Measurements from ENCODE around the gene TADA3. TPM values are rescaled to one million over a fixed set of nuclear protein-coding genes. Genes with fewer than 3 reads are reported as not detected.

The TADA3 gene, protein sequence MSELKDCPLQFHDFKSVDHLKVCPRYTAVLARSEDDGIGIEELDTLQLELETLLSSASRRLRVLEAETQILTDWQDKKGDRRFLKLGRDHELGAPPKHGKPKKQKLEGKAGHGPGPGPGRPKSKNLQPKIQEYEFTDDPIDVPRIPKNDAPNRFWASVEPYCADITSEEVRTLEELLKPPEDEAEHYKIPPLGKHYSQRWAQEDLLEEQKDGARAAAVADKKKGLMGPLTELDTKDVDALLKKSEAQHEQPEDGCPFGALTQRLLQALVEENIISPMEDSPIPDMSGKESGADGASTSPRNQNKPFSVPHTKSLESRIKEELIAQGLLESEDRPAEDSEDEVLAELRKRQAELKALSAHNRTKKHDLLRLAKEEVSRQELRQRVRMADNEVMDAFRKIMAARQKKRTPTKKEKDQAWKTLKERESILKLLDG
- 64.1 TPM for polyA plus RNA-seq (ENCODE audit: insufficient read length)
- long read RNA-seq, donor 1, transcript TADA3-205 (5 exons, 1,868 nt): minor isoform, 19 of 457 reads
- long read RNA-seq, donor 1, transcript TADA3-201 (9 exons, 2,355 nt): major isoform, 21 of 457 reads
- long read RNA-seq, donor 1, partial matches to known transcripts: 302 of 457 reads
- long read RNA-seq, donor 1, other reads (novel, unspliced or antisense): 115 of 457 reads
- long read RNA-seq, donor 2, transcript TADA3-201 (9 exons, 2,355 nt): major isoform, 17 of 29 reads
- long read RNA-seq, donor 2, partial matches to known transcripts: 11 of 29 reads
- long read RNA-seq, donor 2, other reads (novel, unspliced or antisense): 0 of 29 reads
- long read RNA-seq, donor 3, transcript TADA3-201 (9 exons, 2,355 nt): major isoform, 16 of 23 reads
- long read RNA-seq, donor 3, partial matches to known transcripts: 6 of 23 reads
- long read RNA-seq, donor 3, other reads (novel, unspliced or antisense): 0 of 23 reads
- long read RNA-seq, donor 4, partial matches to known transcripts: 0 of 2 reads
- long read RNA-seq, donor 4, other reads (novel, unspliced or antisense): 0 of 2 reads
- long read RNA-seq, donor 5, transcript TADA3-201 (9 exons, 2,355 nt): major isoform, 37 of 40 reads
- long read RNA-seq, donor 5, partial matches to known transcripts: 0 of 40 reads
- long read RNA-seq, donor 5, other reads (novel, unspliced or antisense): 0 of 40 reads
- long read RNA-seq, donor 6, transcript TADA3-205 (5 exons, 1,868 nt): minor isoform, 8 of 35 reads
- long read RNA-seq, donor 6, transcript TADA3-201 (9 exons, 2,355 nt): major isoform, 15 of 35 reads
- long read RNA-seq, donor 6, partial matches to known transcripts: 11 of 35 reads
- long read RNA-seq, donor 6, other reads (novel, unspliced or antisense): 0 of 35 reads
- long read RNA-seq, donor 7, transcript TADA3-201 (9 exons, 2,355 nt): major isoform, 42 of 251 reads
- long read RNA-seq, donor 7, transcript TADA3-205 (5 exons, 1,868 nt): minor isoform, 7 of 251 reads
- long read RNA-seq, donor 7, partial matches to known transcripts: 83 of 251 reads
- long read RNA-seq, donor 7, other reads (novel, unspliced or antisense): 118 of 251 reads
- long read RNA-seq, donor 8, transcript TADA3-201 (9 exons, 2,355 nt): major isoform, 9 of 10 reads
- long read RNA-seq, donor 8, partial matches to known transcripts: 0 of 10 reads
- long read RNA-seq, donor 8, other reads (novel, unspliced or antisense): 0 of 10 reads

DNA sequence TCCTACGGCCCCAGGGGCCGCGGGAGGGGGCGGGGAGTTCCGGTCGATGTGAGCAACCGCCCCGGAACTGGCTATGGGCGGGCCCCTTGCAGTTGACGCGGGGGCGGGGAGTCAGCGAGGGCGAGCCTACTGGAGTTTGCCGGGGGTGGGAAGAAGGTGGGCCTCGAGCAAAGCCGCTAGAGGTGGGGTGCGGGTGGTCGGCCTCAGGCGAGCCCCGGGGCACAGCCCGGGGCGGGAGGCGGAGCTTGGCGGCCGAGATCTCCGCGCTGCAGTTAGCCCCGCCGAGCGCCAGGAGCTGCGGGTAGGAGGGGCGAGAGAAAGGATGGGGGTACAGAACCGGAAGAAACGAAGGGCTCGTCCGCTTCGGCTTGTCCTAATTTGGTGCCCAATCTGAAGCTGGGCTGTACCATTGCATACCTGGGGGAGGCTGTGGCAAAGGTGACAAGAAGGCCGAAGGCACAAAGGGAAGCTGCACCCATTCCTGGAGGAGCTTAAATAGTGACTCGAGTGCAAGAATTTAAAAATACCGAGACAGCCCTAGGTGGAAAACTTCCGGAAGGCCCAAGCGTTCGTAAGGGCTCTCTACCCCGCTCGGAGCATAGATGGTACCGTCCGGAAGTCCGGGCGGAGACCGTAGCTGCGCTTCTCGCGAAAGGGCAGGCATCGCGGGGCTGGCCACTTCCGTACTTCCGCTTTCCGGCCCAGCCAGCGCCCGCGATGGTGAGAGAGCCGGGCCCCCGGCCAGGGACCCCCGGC lies at the start of gene TADA3, which contains the start of gene ARPC4:
TSS of gene TADA3 (minus strand) at position 69 of the 756 bp plus-strand sequence. CDS start 1,007 bp downstream, outside the sequence.
TSS of gene ARPC4 (plus strand) at position 678 of the 756 bp plus-strand sequence. CDS start at position 718, 40 bp downstream.
- DNase-seq: peak; percentile 93

DNA sequence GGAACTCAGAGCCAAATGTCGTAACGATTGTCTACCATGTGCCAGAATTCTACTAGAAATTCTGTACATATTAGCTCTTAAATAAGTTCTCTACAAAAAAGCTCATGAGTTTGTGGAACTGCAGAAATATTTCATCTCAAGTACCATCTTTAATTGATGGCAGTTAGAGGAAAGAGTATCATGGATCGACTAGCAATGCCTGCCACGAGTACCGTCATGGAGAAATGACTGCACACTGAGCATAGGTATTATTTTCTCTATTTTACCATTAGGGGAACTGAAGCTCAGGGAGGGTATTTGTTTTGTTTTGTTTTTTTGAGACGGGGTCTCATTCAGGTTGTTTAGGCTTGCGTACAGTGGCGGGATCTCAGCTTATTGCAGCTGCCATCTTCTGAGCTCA lies 48.7 kb upstream of the TADA3 start:
- no peak for DNase-seq

DNA sequence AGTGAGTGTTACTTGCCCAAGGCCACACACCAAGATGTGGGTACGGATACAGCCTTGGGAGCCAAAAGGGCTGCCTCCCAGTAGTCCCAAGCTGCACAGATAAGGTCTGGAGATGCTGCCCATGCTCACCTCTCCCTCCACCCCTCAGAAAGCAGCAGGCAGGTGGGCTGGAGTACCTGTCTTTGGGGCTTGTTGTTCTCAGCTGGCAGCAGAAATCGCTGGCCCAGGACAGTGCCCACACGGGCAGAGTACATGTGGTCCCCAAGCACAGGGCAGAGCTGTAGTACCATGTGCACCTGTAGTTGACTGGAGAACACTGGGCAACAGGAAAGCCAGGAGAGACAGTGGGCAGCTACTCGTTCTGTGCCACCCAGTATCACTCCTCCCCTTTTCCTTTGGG lies 46.6 kb upstream of the TADA3 start:
- no peak for DNase-seq

DNA sequence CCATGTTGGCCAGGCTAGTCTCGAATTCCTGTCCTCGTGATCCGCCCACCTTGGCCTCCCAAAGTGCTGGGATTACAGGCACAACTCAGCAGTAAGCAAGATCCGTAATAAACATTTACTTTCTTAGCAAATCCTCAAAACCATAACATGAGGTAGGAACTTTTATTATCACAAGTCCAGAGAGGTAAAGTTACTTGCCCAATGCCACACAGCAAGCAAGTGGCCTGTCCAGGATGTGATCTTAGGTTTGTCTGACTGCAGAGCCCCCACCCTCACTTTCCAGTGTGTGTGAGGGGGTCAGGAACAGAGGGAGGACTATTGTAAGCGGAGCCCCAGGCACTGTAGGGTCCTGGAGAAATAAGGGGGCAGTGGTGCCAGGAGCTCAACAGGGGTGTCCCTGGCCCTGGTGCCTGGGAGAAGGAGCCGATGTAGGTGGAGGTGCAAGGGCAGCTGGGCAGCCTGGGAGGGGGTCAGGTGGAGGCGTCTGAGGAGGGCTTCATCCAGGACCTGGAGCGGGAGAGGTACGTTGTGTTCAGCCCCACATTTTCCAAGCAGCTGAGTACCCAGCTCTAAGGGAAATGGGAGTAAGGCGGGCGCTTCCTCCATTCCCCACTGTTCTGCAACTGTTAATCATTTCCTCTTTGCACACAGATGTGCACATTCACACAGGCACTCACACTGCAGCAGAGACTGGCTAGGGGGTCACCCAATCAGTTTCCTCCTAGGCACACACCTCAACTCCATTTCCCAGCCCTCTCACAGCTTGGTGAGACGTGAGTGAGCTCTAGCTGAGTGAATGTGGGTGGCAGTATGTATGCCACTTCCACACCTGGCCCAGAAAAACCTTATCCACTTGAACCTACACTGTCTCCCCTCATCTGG lies 45.7 kb upstream of the TADA3 start:
- DNase-seq: no peak

DNA sequence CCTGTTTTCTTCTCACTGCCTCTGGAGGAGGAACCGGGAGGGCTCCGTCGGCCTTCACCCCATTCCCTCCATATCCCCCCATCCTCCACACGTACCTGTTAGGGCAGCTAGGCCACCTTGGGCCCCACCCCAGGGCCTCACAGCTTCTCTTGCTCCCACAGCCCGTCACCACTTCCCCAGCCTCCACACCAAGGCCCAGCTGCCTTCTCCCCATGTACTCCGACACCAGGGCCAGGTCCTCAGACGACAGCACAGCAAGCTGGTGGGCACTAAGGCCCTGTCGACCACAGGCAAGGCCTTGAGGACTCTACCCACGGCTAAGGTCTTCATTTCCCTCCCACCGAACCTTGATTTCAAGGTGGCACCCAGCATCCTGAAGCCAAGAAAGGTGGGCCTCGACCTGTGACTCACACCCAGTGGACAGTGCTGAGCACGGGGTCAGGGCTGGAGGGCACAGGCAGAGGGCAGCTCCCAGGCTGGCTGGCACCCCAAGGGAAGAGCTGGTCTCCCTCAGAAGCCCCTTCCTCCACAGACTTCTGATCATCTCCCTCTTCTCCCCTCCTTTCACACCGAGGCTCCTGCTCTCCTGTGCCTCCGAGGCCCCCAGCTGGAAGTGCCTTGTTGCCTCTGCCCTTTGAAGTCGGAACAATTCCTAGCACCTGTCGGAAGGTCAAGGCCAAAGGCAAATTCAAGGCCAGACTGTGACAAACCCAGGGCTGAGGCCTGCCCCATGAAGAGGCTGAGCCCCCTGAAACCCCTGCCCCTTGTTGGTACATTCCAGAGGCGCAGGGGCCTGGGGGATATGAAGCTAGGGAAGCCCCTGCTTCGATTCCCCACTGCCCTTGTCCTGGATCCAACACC lies 42.5 kb upstream of the TADA3 start:
- no peak for DNase-seq

DNA sequence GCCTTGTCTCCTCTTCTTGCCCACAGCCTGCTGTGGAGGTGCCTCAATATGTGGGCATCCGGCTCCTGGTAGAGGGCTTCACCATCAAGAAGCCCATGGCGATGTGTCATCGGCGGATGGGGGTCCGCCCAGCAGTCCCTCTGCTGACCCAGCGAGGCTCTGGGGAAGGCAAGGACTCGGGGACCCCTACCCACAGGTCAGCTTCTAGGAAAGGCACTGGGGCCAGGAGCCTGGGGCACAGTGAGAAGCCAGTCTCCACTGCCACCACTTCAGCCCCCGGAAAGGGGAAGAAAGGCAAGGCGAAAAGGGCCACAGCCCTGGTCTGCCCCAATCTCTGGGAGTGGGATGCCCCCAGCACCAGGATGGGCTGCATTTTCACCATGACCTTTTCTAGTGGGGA lies 40.8 kb upstream of the TADA3 start:
- no peak for DNase-seq

DNA sequence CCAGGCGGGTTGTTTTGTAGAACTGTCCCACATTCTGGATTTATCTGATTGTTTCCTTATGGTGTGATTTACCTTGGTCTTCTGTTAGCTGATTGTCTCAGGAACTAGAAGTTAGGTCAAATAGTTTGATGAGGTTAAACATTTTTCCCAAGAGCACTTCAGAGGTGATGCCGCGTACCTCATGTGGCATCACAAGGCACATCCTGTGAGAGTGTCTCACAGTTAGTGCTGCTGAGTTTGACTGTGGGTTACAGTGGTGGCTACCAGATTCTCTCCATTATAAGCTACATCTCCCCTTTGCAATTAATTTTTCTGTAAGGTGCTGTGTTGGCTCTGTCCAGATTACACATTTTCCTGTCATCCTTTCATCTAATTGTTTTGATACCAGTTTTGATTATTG lies 39.0 kb upstream of the TADA3 start:
- DNase-seq: no peak

DNA sequence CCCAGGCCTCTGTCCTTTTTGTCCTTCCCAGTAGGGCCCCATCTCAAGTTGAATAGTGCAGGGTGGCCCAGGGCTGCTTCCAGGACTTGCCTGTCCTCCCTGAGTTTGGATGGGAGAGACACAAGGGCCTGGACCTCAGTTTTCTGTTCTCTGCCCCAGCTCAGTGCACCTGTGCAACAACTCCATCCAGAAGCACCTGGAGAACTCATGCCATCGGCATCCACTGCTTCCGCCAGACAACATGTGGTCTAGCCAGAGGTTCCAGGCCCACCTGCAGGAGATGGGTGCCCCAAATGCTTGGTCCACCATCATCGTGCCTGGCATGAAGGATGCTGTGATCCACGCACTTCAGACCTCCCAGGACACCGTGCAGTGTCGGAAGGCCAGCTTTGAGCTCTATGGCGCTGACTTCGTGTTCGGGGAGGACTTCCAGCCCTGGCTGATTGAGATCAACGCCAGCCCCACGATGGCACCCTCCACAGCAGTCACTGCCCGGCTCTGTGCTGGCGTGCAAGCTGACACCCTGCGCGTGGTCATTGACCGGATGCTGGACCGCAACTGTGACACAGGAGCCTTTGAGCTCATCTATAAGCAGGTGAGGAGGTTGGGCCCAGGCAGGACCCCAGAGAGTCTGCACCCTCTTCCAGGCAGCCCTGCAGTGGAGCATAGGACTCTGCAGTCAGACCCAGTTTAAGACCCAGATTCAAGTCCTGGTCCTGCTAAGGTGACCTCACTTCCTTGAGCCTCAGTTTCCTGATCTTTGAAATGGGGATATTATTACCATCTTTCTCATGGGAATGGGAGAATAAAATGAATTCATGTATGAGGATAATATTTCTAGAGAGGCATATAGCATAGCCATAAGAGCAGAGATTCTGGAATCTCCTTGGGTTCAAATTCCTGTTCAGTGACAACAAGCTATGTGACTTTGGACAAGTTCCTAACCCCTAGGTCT lies 36.8 kb upstream of the TADA3 start:
- no peak for DNase-seq

DNA sequence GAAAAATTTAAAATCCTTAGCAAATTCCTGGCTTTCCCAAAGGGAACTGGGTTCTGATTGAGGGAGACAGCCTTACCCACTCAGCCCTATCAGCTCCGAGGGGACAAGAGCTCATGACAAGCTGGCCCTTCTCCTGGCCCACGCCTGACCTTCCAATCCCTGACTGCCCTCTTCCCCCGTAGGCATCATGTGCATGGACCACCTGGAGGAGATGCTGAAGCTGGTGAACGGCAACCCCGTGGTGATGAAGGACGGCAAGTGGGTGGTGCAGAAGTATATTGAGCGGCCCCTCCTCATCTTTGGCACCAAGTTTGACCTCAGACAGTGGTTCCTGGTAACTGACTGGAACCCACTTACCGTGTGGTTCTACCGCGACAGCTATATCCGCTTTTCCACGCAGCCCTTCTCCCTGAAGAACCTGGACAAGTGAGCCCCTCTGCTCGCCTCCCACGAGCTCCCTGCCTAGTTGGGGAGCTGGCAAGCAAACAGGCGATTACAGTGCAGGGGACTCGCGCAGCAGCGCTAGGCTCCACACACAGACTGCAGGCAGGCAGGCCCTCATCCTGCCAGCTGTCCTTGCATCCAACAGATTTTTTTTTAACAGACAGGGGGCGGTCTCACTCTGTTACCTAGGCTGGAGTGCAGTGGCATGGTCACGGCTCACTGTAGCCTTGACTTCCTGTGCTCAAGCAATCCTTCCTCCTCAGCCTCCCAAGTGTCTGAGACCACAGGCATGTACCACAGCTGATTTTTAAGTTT lies 34.7 kb upstream of the TADA3 start:
- no peak for DNase-seq

DNA sequence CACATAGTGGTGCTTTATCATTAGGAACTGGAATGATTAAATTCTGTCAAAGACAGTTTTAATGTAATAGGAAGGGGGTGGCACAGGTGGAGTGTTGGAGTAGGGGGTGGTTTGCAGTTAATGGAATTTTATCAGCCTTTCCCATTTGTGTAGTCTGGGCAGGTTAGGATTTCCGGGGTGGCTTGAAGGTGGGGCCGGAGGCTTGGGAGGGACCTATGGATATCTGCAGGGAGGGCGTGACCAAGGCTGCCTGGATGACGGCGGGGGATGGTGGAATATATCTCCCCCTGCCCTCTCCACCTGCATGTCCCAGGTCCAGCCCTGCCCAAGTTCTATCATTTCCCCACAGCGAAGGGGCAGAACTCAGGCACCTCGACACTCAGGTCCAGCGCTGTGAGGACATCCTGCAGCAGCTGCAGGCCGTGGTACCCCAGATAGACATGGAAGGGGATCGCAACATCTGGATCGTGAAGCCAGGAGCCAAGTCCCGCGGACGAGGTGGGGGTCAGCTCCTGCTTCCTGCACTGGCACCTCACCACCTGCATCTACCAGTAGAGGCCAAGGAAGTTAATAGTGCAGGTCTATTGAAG lies 33.3 kb upstream of the TADA3 start:
- DNase-seq: no peak

DNA sequence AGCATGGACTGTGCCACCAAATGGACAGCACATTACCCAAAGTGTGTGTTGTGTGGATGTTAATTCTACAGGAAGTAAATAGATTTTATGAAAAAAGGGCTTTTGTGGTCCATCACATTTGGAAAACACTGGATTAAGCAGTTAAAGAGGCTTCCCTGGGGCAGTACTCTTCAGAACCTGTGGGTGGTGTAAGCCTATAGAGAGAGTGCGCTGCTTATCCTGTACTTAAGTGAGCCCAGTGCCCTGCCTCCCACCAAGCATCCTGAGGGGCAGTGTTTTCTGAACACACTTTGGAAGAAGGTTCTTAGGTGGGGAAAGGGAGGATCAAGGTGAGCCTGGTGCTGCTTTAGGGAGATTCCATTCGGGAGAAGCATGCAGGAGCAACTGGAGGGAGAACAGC lies 28.7 kb upstream of the TADA3 start:
- no peak for DNase-seq

DNA sequence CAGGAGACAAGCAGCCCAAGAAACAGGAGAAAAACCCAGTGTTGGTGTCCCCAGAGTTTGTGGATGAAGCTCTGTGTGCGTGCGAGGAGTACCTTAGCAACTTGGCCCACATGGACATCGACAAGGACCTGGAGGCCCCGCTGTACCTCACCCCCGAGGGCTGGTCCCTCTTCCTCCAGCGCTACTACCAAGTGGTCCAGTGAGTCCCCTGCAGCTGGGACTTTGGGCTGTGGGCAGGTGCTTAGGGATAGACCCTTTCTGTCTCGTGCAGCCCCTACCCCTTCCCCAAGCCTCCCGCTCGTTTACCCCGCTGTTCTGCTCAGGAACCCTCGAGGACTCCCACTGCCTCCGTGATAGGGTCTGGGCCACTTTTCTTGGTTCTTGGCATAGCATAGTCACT lies 28.3 kb upstream of the TADA3 start:
- no peak for DNase-seq

DNA sequence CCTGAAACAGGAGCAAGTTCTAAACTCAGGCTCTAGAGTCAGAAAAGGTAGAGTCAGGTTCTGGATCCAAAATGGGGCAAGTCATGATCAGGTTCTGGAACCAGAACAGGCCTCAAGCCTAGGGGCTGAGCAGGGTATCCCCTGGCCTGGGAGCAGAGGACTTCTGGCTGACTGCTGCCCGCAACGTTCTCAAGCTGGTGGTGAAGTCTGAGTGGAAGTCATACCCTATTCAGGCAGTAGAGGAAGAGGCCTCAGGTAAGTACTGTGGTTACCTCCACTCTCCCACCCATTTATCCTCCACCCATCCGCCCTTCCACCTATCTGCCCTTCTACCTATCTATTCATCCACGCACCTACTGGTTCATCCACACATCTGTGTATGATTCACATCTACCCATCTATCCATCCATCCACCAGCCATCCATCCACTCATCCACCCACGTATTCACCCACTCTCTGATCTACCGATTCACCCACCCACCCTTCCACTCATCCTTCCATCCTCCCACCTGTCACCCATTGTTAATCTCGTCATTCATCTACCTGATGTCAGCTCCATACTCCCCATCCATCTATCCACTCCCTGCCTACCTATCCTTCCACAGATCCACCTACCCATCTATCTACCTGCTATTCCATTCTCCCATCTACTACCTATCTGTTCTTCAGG lies 26.5 kb upstream of the TADA3 start:
- DNase-seq: no peak

DNA sequence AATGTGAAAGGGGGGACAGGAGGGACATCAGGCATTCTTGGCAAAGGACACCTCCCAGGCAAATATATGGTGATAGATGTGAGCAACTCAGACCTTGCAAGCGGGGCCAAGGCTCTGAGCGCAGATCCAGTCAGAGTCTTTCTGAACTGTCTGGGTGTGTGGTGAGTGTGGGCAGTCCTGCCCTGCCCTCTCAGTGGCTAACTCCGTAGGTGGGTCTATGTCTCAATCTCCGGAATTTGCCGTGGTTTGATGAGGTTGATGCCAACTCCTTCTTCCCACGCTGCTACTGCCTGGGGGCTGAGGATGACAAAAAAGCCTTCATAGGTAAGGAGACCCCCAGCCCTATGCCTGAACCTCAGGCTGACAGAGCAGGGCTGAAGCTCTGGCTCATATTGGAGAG lies 25.2 kb upstream of the TADA3 start:
- DNase-seq: no peak

DNA sequence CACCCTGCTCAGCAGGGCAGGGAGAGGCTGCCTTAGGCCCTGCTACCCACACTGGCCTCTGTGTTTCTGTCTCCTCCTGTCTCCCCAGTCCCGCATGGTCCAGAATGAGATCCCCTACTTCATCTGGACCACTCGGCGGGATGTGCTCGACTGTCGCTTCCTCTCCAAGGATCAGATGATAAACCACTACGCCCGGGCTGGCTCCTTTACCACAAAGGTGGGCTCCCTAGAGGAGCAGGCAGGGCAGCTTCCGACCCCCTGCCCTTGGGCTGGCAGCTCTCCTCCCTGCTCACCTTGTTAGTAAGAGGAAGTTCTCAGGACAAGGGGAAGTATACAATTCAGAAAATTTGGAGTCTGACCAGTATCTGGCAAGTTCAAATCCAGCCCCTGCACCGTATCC lies 23.7 kb upstream of the TADA3 start:
- DNase-seq: no peak

All from left kidney (tissue), 8 donors.